Measurements from ENCODE around the gene STOML1.

GRCh38 chr15:73955861-73956742 is 36.0 kb downstream of the STOML1 start:
- TF ChIP-seq CTCF (IDR thresholded peaks at IDR 0.05), result no peak
- no peak for TF ChIP-seq POLR2A (IDR thresholded peaks at IDR 0.05)
